SK-N-SH treated with all-trans-retinoic acid at 6 μM for 48 hours (cell line): ENCODE measurements around the gene SLC37A2.

Source experiments
- ATAC-seq: fragments of 200-7000 bp; cut with Tn5 transposase; 3 replicates; pipeline ENCODE4 v1.9.1; 2020; ENCODE audit warnings: mild to moderate bottlenecking, moderate library complexity
- ARNTL ChIP-seq: fragments of 450-650 bp; formaldehyde crosslinking; IDR thresholded peaks from 2 replicates; pipeline ENCODE4 v1.5.0; 2020; ENCODE audit warnings: low read depth, mild to moderate bottlenecking, moderate library complexity, borderline replicate concordance
- BACH2 ChIP-seq: fragments of 250-450 bp; sonication (Bioruptor Pico); IDR thresholded peaks from 2 replicates; pipeline ENCODE4 v1.9.0; 2021; ENCODE audit warnings: mild to moderate bottlenecking, borderline replicate concordance
- CREB5 ChIP-seq: fragments of 250-450 bp; sonication (Bioruptor Pico); IDR thresholded peaks from 2 replicates; pipeline ENCODE4 v1.5.1; 2020; ENCODE audit warnings: low read depth, mild to moderate bottlenecking, moderate library complexity
- CSRNP3 ChIP-seq: fragments of 250-450 bp; sonication (Bioruptor Pico); IDR thresholded peaks from 2 replicates; pipeline ENCODE4 v1.5.1; 2021; ENCODE audit warnings: mild to moderate bottlenecking, moderate library complexity
- ESRRG ChIP-seq: fragments of 250-450 bp; sonication (Bioruptor Pico); IDR thresholded peaks from 2 replicates; pipeline ENCODE4 v1.6.1; 2021; ENCODE audit warnings: mild to moderate bottlenecking
- GLIS3 ChIP-seq: fragments of 250-450 bp; sonication (Bioruptor Pico); IDR thresholded peaks from 2 replicates; pipeline ENCODE4 v1.5.0; 2020; ENCODE audit warnings: mild to moderate bottlenecking, moderate library complexity
- ISL1 ChIP-seq: fragments of 250-450 bp; sonication (Bioruptor Pico); IDR thresholded peaks from 2 replicates; pipeline ENCODE4 v2.1.2; 2022; ENCODE audit warnings: mild to moderate bottlenecking, moderate library complexity
- OSR1 ChIP-seq: fragments of 250-450 bp; sonication (Bioruptor Pico); IDR thresholded peaks from 2 replicates; pipeline ENCODE4 v1.8.0; 2022; ENCODE audit warnings: moderate library complexity, mild to moderate bottlenecking, inconsistent platforms
- POU6F1 ChIP-seq: fragments of 250-450 bp; sonication (Bioruptor Pico); IDR thresholded peaks from 2 replicates; pipeline ENCODE4 v1.8.0; 2021; ENCODE audit warnings: low read depth, mild to moderate bottlenecking, moderate library complexity, borderline replicate concordance
- PPARA ChIP-seq: fragments of 250-450 bp; sonication (Bioruptor Pico); IDR thresholded peaks from 2 replicates; pipeline ENCODE4 v1.5.0; 2020; ENCODE audit warnings: mild to moderate bottlenecking, borderline replicate concordance
- RARB ChIP-seq: fragments of 250-450 bp; sonication (Bioruptor Pico); IDR thresholded peaks from 2 replicates; pipeline ENCODE4 v1.8.0; 2021; ENCODE audit warnings: mild to moderate bottlenecking, moderate library complexity
- SNAI2 ChIP-seq: fragments of 250-450 bp; sonication (Bioruptor Pico); IDR thresholded peaks from 2 replicates; pipeline ENCODE4 v1.5.0; 2020; ENCODE audit warnings: mild to moderate bottlenecking, moderate library complexity
- TCF4 ChIP-seq: fragments of 250-450 bp; sonication (Bioruptor Pico); IDR thresholded peaks from 2 replicates; pipeline ENCODE4 v1.8.0; 2021; ENCODE audit warnings: mild to moderate bottlenecking, moderate library complexity, borderline replicate concordance
- TOX ChIP-seq: fragments of 250-450 bp; sonication (Bioruptor Pico); IDR thresholded peaks from 2 replicates; pipeline ENCODE4 v1.8.0; 2021; ENCODE audit warnings: mild to moderate bottlenecking, moderate library complexity, borderline replicate concordance
- TSHZ2 ChIP-seq: fragments of 250-450 bp; sonication (Bioruptor Pico); IDR thresholded peaks from 2 replicates; pipeline ENCODE4 v1.5.0; 2020; ENCODE audit warnings: mild to moderate bottlenecking, moderate library complexity
- ZC3H10 ChIP-seq: fragments of 250-450 bp; sonication (Bioruptor Pico); IDR thresholded peaks from 2 replicates; pipeline ENCODE4 v1.5.1; 2021; ENCODE audit warnings: mild to moderate bottlenecking, moderate library complexity
- ZFP3 ChIP-seq: fragments of 250-450 bp; sonication (Bioruptor Pico); IDR thresholded peaks from 2 replicates; pipeline ENCODE4 v1.5.0; 2020; ENCODE audit warnings: mild to moderate bottlenecking, moderate library complexity
- ZFP30 ChIP-seq: fragments of 450-650 bp; formaldehyde crosslinking; IDR thresholded peaks from 2 replicates; pipeline ENCODE4 v1.5.0; 2022; ENCODE audit warnings: mild to moderate bottlenecking, moderate library complexity
- ZNF70 ChIP-seq: fragments of 450-650 bp; formaldehyde crosslinking; IDR thresholded peaks from 2 replicates; pipeline ENCODE4 v1.5.0; 2020; ENCODE audit warnings: mild to moderate bottlenecking, moderate library complexity

The SLC37A2 gene

GRCh38 chr11:125124618-125124992 lies 61.5 kb downstream of the SLC37A2 start:
- ATAC-seq, result no peak
- TF ChIP-seq TCF4 (CRISPR knock-in tag), result no peak
- TF ChIP-seq ZFP30, result no peak
- no peak for TF ChIP-seq ESRRG
- no peak for TF ChIP-seq ARNTL (CRISPR knock-in tag)
- TF ChIP-seq TSHZ2 (CRISPR knock-in tag), result no peak
- no peak for TF ChIP-seq ISL1 (CRISPR knock-in tag)
- no peak for TF ChIP-seq TOX (CRISPR knock-in tag)
- no peak for TF ChIP-seq ZNF70
- TF ChIP-seq ZC3H10, result no peak
- TF ChIP-seq CSRNP3 (CRISPR knock-in tag), result no peak
- TF ChIP-seq RARB, result no peak
- no peak for TF ChIP-seq SNAI2 (CRISPR knock-in tag)

- no peak for TF ChIP-seq ARNTL (CRISPR knock-in tag)
- TF ChIP-seq CREB5 (CRISPR knock-in tag), result no peak
- no peak for TF ChIP-seq ESRRG
- TF ChIP-seq, all 23 proteins: peak for 0
These were observed 65.3 kb downstream of the SLC37A2 start for GRCh38 chr11:125128450-125128849.

GRCh38 chr11:125129316-125129993 lies 66.3 kb downstream of the SLC37A2 start:
- TF ChIP-seq TOX (CRISPR knock-in tag) (no peak), TSHZ2 (CRISPR knock-in tag) (no peak), TCF4 (CRISPR knock-in tag) (no peak), OSR1 (no peak), GLIS3 (no peak), BACH2 (CRISPR knock-in tag) (no peak), SNAI2 (CRISPR knock-in tag) (no peak), ZFP30 (no peak), ISL1 (CRISPR knock-in tag) (no peak), PPARA (no peak), ESRRG (no peak), ZFP3 (CRISPR knock-in tag) (no peak), ZC3H10 (no peak), POU6F1 (CRISPR knock-in tag) (no peak), CSRNP3 (CRISPR knock-in tag) (no peak)
- TF ChIP-seq, all 23 proteins: peak for 0
- ATAC-seq, result no peak

More at GRCh38 chr11:125128450-125128849, 65.3 kb downstream of the SLC37A2 start:
- peak; percentile 44; the same call in 1 of the 3 replicates for ATAC-seq
